ENCODE data around the gene PSMD4.

GRCh38 chr1:151238467-151238739 lies 16.1 kb upstream of the PSMD4 start:
- TF ChIP-seq CTCF (IDR thresholded peaks at IDR 0.05) (no peak), POLR2AphosphoS5 (IDR thresholded peaks at IDR 0.05) (no peak)

Data from upper lobe of left lung (tissue), 4 donors.